Mesendoderm (in vitro differentiated cells): ENCODE data around the gene GCGR.

Experiments
- DNase-seq: peaks from one replicate; pipeline ENCODE4 v3.0.0; 2013
- H2AK5ac ChIP-seq: 2 replicates; pipeline ENCODE4 v1.6.1; 2013; ENCODE audit warnings: low read length, inconsistent platforms
- H2BK120ac ChIP-seq: 2 replicates; pipeline ENCODE4 v1.6.1; 2013; ENCODE audit warnings: low read depth, mild to moderate bottlenecking, low read length, moderate library complexity, mixed read lengths
- H2BK15ac ChIP-seq: replicated peaks from 2 replicates; pipeline ENCODE4 v1.6.1; 2013; ENCODE audit warnings: low read depth, mild to moderate bottlenecking, moderate library complexity
- H2BK5ac ChIP-seq: 2 replicates; pipeline ENCODE4 v1.6.1; 2013; ENCODE audit warnings: low read length, inconsistent platforms
- H3K18ac ChIP-seq: 2 replicates; pipeline ENCODE4 v1.6.1; 2013; ENCODE audit warnings: mild to moderate bottlenecking, low read length, mixed read lengths
- H3K23ac ChIP-seq: one replicate; pipeline ENCODE4 v1.6.1; 2013; ENCODE audit warnings: low read length
- H3K27ac ChIP-seq: 2 replicates; pipeline ENCODE4 v1.5.1; 2013; ENCODE audit warnings: low read depth, mild to moderate bottlenecking, inconsistent platforms, low read length, moderate library complexity
- H3K27me3 ChIP-seq: 2 replicates; pipeline ENCODE4 v1.6.1; 2013; ENCODE audit warnings: low read length, control low read depth, mild to moderate bottlenecking, inconsistent platforms; ENCODE audit not compliant: insufficient read depth, poor library complexity
- H3K36me3 ChIP-seq: 2 replicates; pipeline ENCODE4 v1.6.1; 2013; ENCODE audit warnings: low read length, inconsistent platforms; ENCODE audit not compliant: control insufficient read depth, insufficient read depth
- H3K4ac ChIP-seq: one replicate; pipeline ENCODE4 v1.6.1; 2013; ENCODE audit warnings: low read depth, mild to moderate bottlenecking, low read length, moderate library complexity
- H3K4me1 ChIP-seq: 2 replicates; pipeline ENCODE4 v1.6.1; 2013; ENCODE audit warnings: low read depth, low read length, inconsistent platforms; ENCODE audit not compliant: control insufficient read depth
- H3K4me2 ChIP-seq: 2 replicates; pipeline ENCODE4 v1.6.1; 2013; ENCODE audit warnings: low read length
- H3K4me3 ChIP-seq: 2 replicates; pipeline ENCODE4 v1.5.1; 2013; ENCODE audit warnings: mild to moderate bottlenecking, low read length
- H3K56ac ChIP-seq: one replicate; pipeline ENCODE4 v1.6.1; 2013; ENCODE audit warnings: low read length
- H3K79me1 ChIP-seq: 2 replicates; pipeline ENCODE4 v1.6.1; 2013; ENCODE audit warnings: low read length, inconsistent platforms
- H3K79me2 ChIP-seq: 2 replicates; pipeline ENCODE4 v1.6.1; 2013; ENCODE audit warnings: mild to moderate bottlenecking, low read length; ENCODE audit not compliant: control insufficient read depth, insufficient read depth
- H3K9ac ChIP-seq: 2 replicates; pipeline ENCODE4 v1.6.1; 2013; ENCODE audit warnings: low read length, inconsistent platforms
- H4K5ac ChIP-seq: one replicate; pipeline ENCODE4 v1.6.1; 2013; ENCODE audit warnings: low read length
- H4K8ac ChIP-seq: one replicate; pipeline ENCODE4 v1.6.1; 2013; ENCODE audit warnings: low read depth, mild to moderate bottlenecking, control low read depth, low read length, moderate library complexity
- WGBS: extraction: QIAGEN DNeasy Blood & Tissue Kit; methylation state at CpG from one replicate; pipeline ENCODE4 v1.1.7; 2013; ENCODE audit warnings: low lambda C conversion rate, missing lambda C conversion rate; ENCODE audit not compliant: insufficient coverage; ENCODE audit errors: extremely low coverage; 5-methylcytosine and 5-hydroxymethylcytosine counted together

The GCGR gene

GRCh38 chr17:81802048-81802758 is 1.7 kb upstream of the GCGR start:
- no peak overlapping the region for H3K23ac ChIP-seq
- H3K79me2 ChIP-seq = no peaks in the 10 kb centered on the region
- H4K8ac ChIP-seq = no peak overlapping the region
- H3K56ac ChIP-seq = no peak overlapping the region
- H3K4me3 ChIP-seq = no peak overlapping the region
- H2AK5ac ChIP-seq = no peak overlapping the region
- no peak overlapping the region for H3K27ac ChIP-seq
- no peak overlapping the region for H4K5ac ChIP-seq
- H3K27me3 ChIP-seq = peaks cover 26% of the 10 kb centered on the region
- no CpG with 5 or more reads among the region's 9 CpGs for WGBS
- no peak for DNase-seq
- no peak overlapping the region for H3K9ac ChIP-seq
- no peak overlapping the region for H3K4me2 ChIP-seq
- H3K18ac ChIP-seq = no peak overlapping the region
- H3K4me1 ChIP-seq = no peaks in the 10 kb centered on the region
- no peak overlapping the region for H2BK120ac ChIP-seq
- no peak overlapping the region for H3K4ac ChIP-seq
- H2BK15ac ChIP-seq = no peak overlapping the region
- H2BK5ac ChIP-seq = no peak overlapping the region
- H3K79me1 ChIP-seq = no peaks in the 10 kb centered on the region
- H3K36me3 ChIP-seq = no peaks in the 10 kb centered on the region

- no peak overlapping the region for H2BK5ac ChIP-seq
- no peak overlapping the region for H4K5ac ChIP-seq
- H4K8ac ChIP-seq = no peak overlapping the region
- H3K79me1 ChIP-seq = no peaks in the 10 kb centered on the region
- no peak overlapping the region for H3K18ac ChIP-seq
- no peak overlapping the region for H3K4ac ChIP-seq
- H3K9ac ChIP-seq = no peak overlapping the region
- H3K4me2 ChIP-seq = no peak overlapping the region
- H3K4me3 ChIP-seq = no peak overlapping the region
- no peak overlapping the region for H2AK5ac ChIP-seq
- H2BK15ac ChIP-seq = no peak overlapping the region
- no peak overlapping the region for H3K27ac ChIP-seq
- no peaks in the 10 kb centered on the region for H3K4me1 ChIP-seq
- no peaks in the 10 kb centered on the region for H3K79me2 ChIP-seq
- no peak overlapping the region for H2BK120ac ChIP-seq
- no peaks in the 10 kb centered on the region for H3K36me3 ChIP-seq
- peaks cover 26% of the 10 kb centered on the region for H3K27me3 ChIP-seq
- no peak for DNase-seq
- no peak overlapping the region for H3K56ac ChIP-seq
- WGBS = no CpG with 5 or more reads among the region's 26 CpGs
- no peak overlapping the region for H3K23ac ChIP-seq
Observed at GRCh38 chr17:81802856-81803643, 900 bp upstream of the GCGR start.

- H3K79me2 ChIP-seq = no peaks in the 10 kb centered on the region
- H3K27me3 ChIP-seq = peaks cover 26% of the 10 kb centered on the region
- no peak overlapping the region for H3K27ac ChIP-seq
- no peak for DNase-seq
- H3K18ac ChIP-seq = no peak overlapping the region
- WGBS = no CpG with 5 or more reads among the region's 65 CpGs
- no peak overlapping the region for H4K8ac ChIP-seq
- H3K79me1 ChIP-seq = no peaks in the 10 kb centered on the region
- no peaks in the 10 kb centered on the region for H3K36me3 ChIP-seq
- no peak overlapping the region for H2BK120ac ChIP-seq
- no peak overlapping the region for H3K4ac ChIP-seq
- no peak overlapping the region for H2BK5ac ChIP-seq
- H3K23ac ChIP-seq = no peak overlapping the region
- H3K4me2 ChIP-seq = no peak overlapping the region
- H3K4me3 ChIP-seq = no peak overlapping the region
- H3K56ac ChIP-seq = no peak overlapping the region
- no peak overlapping the region for H2BK15ac ChIP-seq
- no peak overlapping the region for H4K5ac ChIP-seq
- H3K9ac ChIP-seq = no peak overlapping the region
- no peak overlapping the region for H2AK5ac ChIP-seq
- no peaks in the 10 kb centered on the region for H3K4me1 ChIP-seq
Observed at GRCh38 chr17:81804559-81805399, 829 bp downstream of the GCGR start.

GRCh38 chr17:81805707-81806460 is 1.9 kb downstream of the GCGR start:
- no peak overlapping the region for H3K4me3 ChIP-seq
- H3K27ac ChIP-seq = no peak overlapping the region
- no CpG with 5 or more reads among the region's 18 CpGs for WGBS
- H2BK5ac ChIP-seq = no peak overlapping the region
- H4K5ac ChIP-seq = no peak overlapping the region
- H2BK120ac ChIP-seq = no peak overlapping the region
- H3K9ac ChIP-seq = no peak overlapping the region
- H2BK15ac ChIP-seq = no peak overlapping the region
- no peaks in the 10 kb centered on the region for H3K79me2 ChIP-seq
- H4K8ac ChIP-seq = no peak overlapping the region
- no peak overlapping the region for H3K56ac ChIP-seq
- no peaks in the 10 kb centered on the region for H3K79me1 ChIP-seq
- no peak overlapping the region for H3K23ac ChIP-seq
- peaks cover 26% of the 10 kb centered on the region for H3K27me3 ChIP-seq
- no peaks in the 10 kb centered on the region for H3K4me1 ChIP-seq
- H3K4me2 ChIP-seq = no peak overlapping the region
- no peak overlapping the region for H2AK5ac ChIP-seq
- H3K18ac ChIP-seq = no peak overlapping the region
- H3K4ac ChIP-seq = no peak overlapping the region
- H3K36me3 ChIP-seq = no peaks in the 10 kb centered on the region
- no peak for DNase-seq

GRCh38 chr17:81806461-81807209 is 2.7 kb downstream of the GCGR start:
- no peak for DNase-seq
- no peak overlapping the region for H3K18ac ChIP-seq
- H2BK5ac ChIP-seq = no peak overlapping the region
- H3K79me1 ChIP-seq = no peaks in the 10 kb centered on the region
- no peak overlapping the region for H3K56ac ChIP-seq
- no CpG with 5 or more reads among the region's 23 CpGs for WGBS
- no peak overlapping the region for H3K23ac ChIP-seq
- no peaks in the 10 kb centered on the region for H3K79me2 ChIP-seq
- no peaks in the 10 kb centered on the region for H3K36me3 ChIP-seq
- H2BK15ac ChIP-seq = no peak overlapping the region
- no peak overlapping the region for H2BK120ac ChIP-seq
- H3K4ac ChIP-seq = no peak overlapping the region
- H4K8ac ChIP-seq = no peak overlapping the region
- H4K5ac ChIP-seq = no peak overlapping the region
- no peak overlapping the region for H3K4me3 ChIP-seq
- H2AK5ac ChIP-seq = no peak overlapping the region
- no peaks in the 10 kb centered on the region for H3K4me1 ChIP-seq
- no peak overlapping the region for H3K27ac ChIP-seq
- H3K4me2 ChIP-seq = no peak overlapping the region
- H3K9ac ChIP-seq = no peak overlapping the region
- peaks cover 26% of the 10 kb centered on the region for H3K27me3 ChIP-seq
